HEK293T (cell line): ENCODE data around the gene ESPN.

Experiments
- ARNT ChIP-seq: fragments of 450-650 bp; IDR thresholded peaks from 2 replicates; pipeline ENCODE4 v1.6.1; 2017; ENCODE audit warnings: mild to moderate bottlenecking
- FOXA1 ChIP-seq: fragments of 450-650 bp; IDR thresholded peaks from 2 replicates; pipeline ENCODE4 v1.6.1; 2016; ENCODE audit warnings: mild to moderate bottlenecking
- FOXM1 ChIP-seq: fragments of 450-650 bp; IDR thresholded peaks from 2 replicates; pipeline ENCODE4 v1.6.1; 2017; ENCODE audit warnings: mild to moderate bottlenecking, borderline replicate concordance
- NFRKB ChIP-seq: fragments of 450-650 bp; IDR thresholded peaks from 2 replicates; pipeline ENCODE4 v1.6.1; 2016; ENCODE audit warnings: mild to moderate bottlenecking, moderate library complexity
- SP1 ChIP-seq: fragments of 450-650 bp; IDR thresholded peaks from 2 replicates; pipeline ENCODE4 v1.6.1; 2017
- SUZ12 ChIP-seq: fragments of 450-650 bp; IDR thresholded peaks from 2 replicates; pipeline ENCODE4 v1.6.1; 2016; ENCODE audit warnings: mild to moderate bottlenecking

- TF ChIP-seq NFRKB (no peak), SUZ12 (no peak), FOXA1 (no peak), ARNT (no peak), FOXM1 (no peak), SP1 (no peak)
Measured at GRCh38 chr1:6507461-6507911, 82.9 kb downstream of the ESPN start.
